Caco-2 (cell line): ENCODE measurements around the gene ARID2. TPM values are rescaled to one million over a fixed set of nuclear protein-coding genes. Genes with fewer than 3 reads are reported as not detected.

Experiments used
- BruUV-seq: library from RNA; stranded (reverse); fragments of 400-500 nt; replicated peaks from 2 replicates; lab custom pipeline; 2021; lab: Mats Ljungman, UMichigan
- CTCF ChIA-PET: fragments of 300-600 bp; sonication (Branson Sonifier 250); formaldehyde crosslinking; loops from one replicate; lab custom pipeline; 2022; ENCODE audit warnings: antibody characterized with exemption; lab: Charles Lee
- POLR2A ChIA-PET: fragments of 300-600 bp; sonication (Branson Sonifier 250); formaldehyde crosslinking; loops from one replicate; lab custom pipeline; 2022; ENCODE audit warnings: antibody characterized with exemption; lab: Charles Lee
- DNase-seq, 2 experiments: peaks; one replicate each; pipeline versions ENCODE4 v3.0.0 to v3.0.0-alpha.2; 2020 to 2022
- H3K27me3 ChIP-seq: replicated peaks from 2 replicates; pipeline ENCODE4 v1.6.0; 2011; ENCODE audit warnings: low read length; ENCODE audit not compliant: control insufficient read depth, insufficient read depth
- H3K36me3 ChIP-seq: 2 replicates; pipeline ENCODE4 v1.5.1; 2011; ENCODE audit warnings: low read length; ENCODE audit not compliant: control insufficient read depth, insufficient read depth
- H3K4me1 ChIP-seq: fragments of 250-450 bp; sonication (Bioruptor Pico); 2 replicates; pipeline ENCODE4 v1.5.1; 2020; ENCODE audit warnings: mild to moderate bottlenecking
- H3K4me3 ChIP-seq: 2 replicates; pipeline ENCODE4 v1.5.1; 2011; ENCODE audit warnings: low read depth, mild to moderate bottlenecking, control low read depth, low read length
- H3K9me3 ChIP-seq: fragments of 250-450 bp; sonication (Bioruptor Pico); 2 replicates; pipeline ENCODE4 v1.5.1; 2020; ENCODE audit warnings: mild to moderate bottlenecking, moderate library complexity
- H3K27ac Mint-ChIP-seq: one replicate; pipeline ENCODE4 v1.8.0; 2022; ENCODE audit warnings: mixed read lengths; ENCODE audit not compliant: unreplicated experiment
- H3K27me3 Mint-ChIP-seq: one replicate; pipeline ENCODE4 v1.8.0; 2022; ENCODE audit warnings: mixed read lengths; ENCODE audit not compliant: insufficient read depth, unreplicated experiment
- H3K36me3 Mint-ChIP-seq: one replicate; pipeline ENCODE4 v1.8.0; 2022; ENCODE audit warnings: mild to moderate bottlenecking, mixed read lengths; ENCODE audit not compliant: insufficient read depth, unreplicated experiment
- H3K4me1 Mint-ChIP-seq: one replicate; pipeline ENCODE4 v1.8.0; 2022; ENCODE audit warnings: low read depth, mixed read lengths; ENCODE audit not compliant: unreplicated experiment
- H3K4me3 Mint-ChIP-seq: one replicate; pipeline ENCODE4 v1.8.0; 2022; ENCODE audit warnings: mild to moderate bottlenecking, moderate library complexity, mixed read lengths; ENCODE audit not compliant: unreplicated experiment
- H3K9me3 Mint-ChIP-seq: one replicate; pipeline ENCODE4 v1.8.0; 2022; ENCODE audit warnings: mixed read lengths; ENCODE audit not compliant: unreplicated experiment
- intact Hi-C: fragments of 100-400 bp; cut with micrococcal nuclease; formaldehyde crosslinking; loops from one replicate; pipeline ENCODE4 v1.10.0; 2022; ENCODE audit not compliant: unreplicated experiment
- total RNA-seq: library from RNA; stranded (reverse); gene quantifications from 2 replicates; pipeline ENCODE4 v1.2.3, GENCODE V29; 2022
- TF ChIP-seq, protein P1 (sequence below), 2 experiments: fragments of 200-600 bp in 1 of 2; IDR thresholded peaks; 1 replicate in 1 of 2; 2 replicates in 1 of 2; pipeline versions ENCODE4 v1.5.1 to v1.8.0; 2011 to 2022; ENCODE audit warnings: antibody characterized with exemption in 1 of 2, control low read depth in 1 of 2, inconsistent platforms in 1 of 2, low read depth in 1 of 2, low read length in 1 of 2, mild to moderate bottlenecking in 1 of 2, moderate library complexity in 1 of 2; ENCODE audit not compliant: insufficient read depth in 1 of 2, severe bottlenecking in 1 of 2, unreplicated experiment in 1 of 2

The ARID2 gene
- total RNA-seq, 1 experiment from 2014 or later: 53.9 TPM

DNA sequence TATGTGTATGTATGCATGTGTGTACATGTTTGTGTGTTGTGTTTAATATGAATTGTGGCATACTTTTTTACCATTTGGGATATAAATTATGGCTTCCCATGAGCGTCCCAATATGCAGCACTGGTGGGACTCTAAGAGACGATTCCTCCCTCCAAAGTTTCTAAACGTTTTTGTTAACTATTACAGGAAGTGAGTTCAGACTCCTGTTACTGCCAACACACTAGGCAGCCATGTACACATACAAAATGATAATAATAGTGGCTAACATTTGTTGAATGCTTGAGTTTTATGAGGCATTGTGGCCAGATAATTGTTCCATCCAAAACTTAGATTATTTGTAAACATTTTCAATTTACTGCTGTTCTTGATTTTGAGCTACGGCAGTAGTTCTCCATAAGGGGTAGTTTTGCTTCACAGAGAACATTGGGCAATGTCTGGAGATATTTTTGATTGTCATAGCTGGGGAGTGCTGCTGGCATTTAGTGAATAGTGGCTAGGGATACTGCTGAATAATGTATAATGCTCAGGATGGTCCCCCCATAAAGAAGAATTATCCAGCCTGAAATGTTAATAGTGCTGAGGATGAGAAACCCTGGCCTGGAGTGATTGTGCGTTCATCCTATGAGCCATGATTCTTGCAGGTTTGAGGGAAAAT lies 45.1 kb downstream of the ARID2 start:
- ChIA-PET CTCF (interaction anchor here (0.6 kb wide), 1 partner anchor 482 kb away, joined by 5 read pairs; no protein-coding TSS in a partner anchor), POLR2A (no interaction called here)

DNA sequence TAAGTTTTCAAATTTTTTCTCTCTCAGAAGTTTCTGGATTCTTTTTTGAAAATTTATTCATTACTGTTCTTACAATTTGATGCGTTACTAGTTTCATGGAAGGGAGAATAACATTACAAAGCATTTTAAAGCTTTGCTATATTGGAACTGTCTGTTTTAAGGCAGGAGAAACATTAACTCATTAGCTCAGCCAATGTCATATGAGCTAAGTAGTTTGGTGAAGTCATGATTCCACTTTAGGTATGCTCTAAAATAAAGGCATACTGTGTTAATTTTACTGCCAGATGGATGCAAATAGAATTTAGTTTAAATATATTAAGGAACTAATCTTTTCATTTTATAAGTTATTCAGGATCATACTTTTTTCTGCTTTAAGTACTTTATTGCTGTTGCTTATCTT lies 46.0 kb downstream of the ARID2 start:
- no peak for DNase-seq
- intact Hi-C loops: no loop called here
- Histone ChIP-seq H3K36me3 (no peaks in the 10 kb centered on the region; the same call in 1 of the 2 replicates), H3K4me1 (peaks cover 10% of the 10 kb centered on the region), H3K4me3 (no peak overlapping the region), H3K27me3 (no peaks in the 10 kb centered on the region), H3K9me3 (no peaks in the 10 kb centered on the region)
- ChIA-PET POLR2A (no interaction called here), CTCF (interaction anchor here (0.9 to 1.2 kb wide), 2 partner anchors 13 to 45 kb away, joined by 4 to 5 read pairs; no protein-coding TSS in a partner anchor)
- no peak overlapping the region for H3K27ac Mint-ChIP-seq
- BruUV-seq: no TSS peak
- H3K36me3 Mint-ChIP-seq: no peaks in the 10 kb centered on the region
- TF ChIP-seq, protein P1, sequence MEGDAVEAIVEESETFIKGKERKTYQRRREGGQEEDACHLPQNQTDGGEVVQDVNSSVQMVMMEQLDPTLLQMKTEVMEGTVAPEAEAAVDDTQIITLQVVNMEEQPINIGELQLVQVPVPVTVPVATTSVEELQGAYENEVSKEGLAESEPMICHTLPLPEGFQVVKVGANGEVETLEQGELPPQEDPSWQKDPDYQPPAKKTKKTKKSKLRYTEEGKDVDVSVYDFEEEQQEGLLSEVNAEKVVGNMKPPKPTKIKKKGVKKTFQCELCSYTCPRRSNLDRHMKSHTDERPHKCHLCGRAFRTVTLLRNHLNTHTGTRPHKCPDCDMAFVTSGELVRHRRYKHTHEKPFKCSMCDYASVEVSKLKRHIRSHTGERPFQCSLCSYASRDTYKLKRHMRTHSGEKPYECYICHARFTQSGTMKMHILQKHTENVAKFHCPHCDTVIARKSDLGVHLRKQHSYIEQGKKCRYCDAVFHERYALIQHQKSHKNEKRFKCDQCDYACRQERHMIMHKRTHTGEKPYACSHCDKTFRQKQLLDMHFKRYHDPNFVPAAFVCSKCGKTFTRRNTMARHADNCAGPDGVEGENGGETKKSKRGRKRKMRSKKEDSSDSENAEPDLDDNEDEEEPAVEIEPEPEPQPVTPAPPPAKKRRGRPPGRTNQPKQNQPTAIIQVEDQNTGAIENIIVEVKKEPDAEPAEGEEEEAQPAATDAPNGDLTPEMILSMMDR (IDR thresholded peaks at IDR 0.05; ENCODE audit: insufficient read depth in 1 of 2, low read depth in 1 of 2, low read length in 1 of 2, severe bottlenecking in 1 of 2, unreplicated experiment in 1 of 2): no peak
- H3K27me3 Mint-ChIP-seq: no peaks in the 10 kb centered on the region
- no peak overlapping the region for H3K4me3 Mint-ChIP-seq
- H3K9me3 Mint-ChIP-seq: no peaks in the 10 kb centered on the region
- peaks cover 9% of the 10 kb centered on the region for H3K4me1 Mint-ChIP-seq

More for the DNA sequence above, 45.1 kb downstream of the ARID2 start:
- Histone ChIP-seq H3K36me3 (no peaks in the 10 kb centered on the region; the same call in 1 of the 2 replicates), H3K4me1 (peaks cover 10% of the 10 kb centered on the region), H3K9me3 (no peaks in the 10 kb centered on the region), H3K4me3 (no peak overlapping the region), H3K27me3 (no peaks in the 10 kb centered on the region)
- Mint-ChIP-seq H3K4me1 (peaks cover 9% of the 10 kb centered on the region), H3K36me3 (peaks cover 7% of the 10 kb centered on the region), H3K27ac (no peak overlapping the region), H3K27me3 (no peaks in the 10 kb centered on the region), H3K4me3 (no peak overlapping the region), H3K9me3 (peaks cover 4% of the 10 kb centered on the region)
- TF ChIP-seq, protein P1 (IDR thresholded peaks at IDR 0.05; ENCODE audit: insufficient read depth in 1 of 2, low read depth in 1 of 2, low read length in 1 of 2, severe bottlenecking in 1 of 2, unreplicated experiment in 1 of 2): no peak
- no TSS peak for BruUV-seq
- intact Hi-C loops: no loop called here
- no peak for DNase-seq

DNA sequence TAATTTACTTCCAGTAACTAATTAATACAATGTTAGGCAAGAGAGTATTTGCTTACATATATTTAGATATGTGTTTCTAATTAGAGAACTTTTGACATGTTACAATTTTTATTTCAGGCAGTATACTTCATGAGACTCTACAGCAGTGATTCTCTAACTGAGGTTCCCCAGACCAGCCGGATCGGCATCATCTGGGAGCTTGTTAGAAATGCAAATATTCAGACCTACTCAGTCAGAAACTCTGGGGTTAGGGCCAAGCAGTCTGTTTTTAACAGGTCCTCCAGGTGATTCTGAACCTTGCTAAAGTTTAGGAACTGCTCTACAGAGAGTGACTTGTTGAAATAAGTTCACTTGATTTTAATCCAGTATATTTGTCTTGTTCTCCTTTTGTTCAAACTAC lies 46.5 kb downstream of the ARID2 start:
- ChIA-PET CTCF (interaction anchor here (0.9 to 1.2 kb wide), 2 partner anchors 13 to 46 kb away, joined by 4 to 5 read pairs; no protein-coding TSS in a partner anchor), POLR2A (no interaction called here)
- peaks cover 10% of the 10 kb centered on the region for H3K4me1 ChIP-seq
- no peaks in the 10 kb centered on the region for H3K36me3 Mint-ChIP-seq
- H3K4me3 ChIP-seq: no peak overlapping the region
- intact Hi-C loops: no loop called here
- H3K9me3 ChIP-seq: no peaks in the 10 kb centered on the region
- BruUV-seq: no TSS peak
- H3K4me3 Mint-ChIP-seq: no peak overlapping the region
- no peaks in the 10 kb centered on the region for H3K27me3 ChIP-seq
- H3K27me3 Mint-ChIP-seq: no peaks in the 10 kb centered on the region
- H3K27ac Mint-ChIP-seq: no peak overlapping the region
- TF ChIP-seq, protein P1 (IDR thresholded peaks at IDR 0.05; ENCODE audit: insufficient read depth in 1 of 2, low read depth in 1 of 2, low read length in 1 of 2, severe bottlenecking in 1 of 2, unreplicated experiment in 1 of 2): no peak
- no peak for DNase-seq
- H3K4me1 Mint-ChIP-seq: peaks cover 9% of the 10 kb centered on the region
- no peaks in the 10 kb centered on the region for H3K9me3 Mint-ChIP-seq
- H3K36me3 ChIP-seq: no peaks in the 10 kb centered on the region
